ENCODE measurements around the gene CHADL.
"Not testable (repeated sequence)": the region's sequence is repeated elsewhere in the genome, so short reads cannot be mapped to it uniquely, and the experiment has no call there.

CHADL gene

DNA sequence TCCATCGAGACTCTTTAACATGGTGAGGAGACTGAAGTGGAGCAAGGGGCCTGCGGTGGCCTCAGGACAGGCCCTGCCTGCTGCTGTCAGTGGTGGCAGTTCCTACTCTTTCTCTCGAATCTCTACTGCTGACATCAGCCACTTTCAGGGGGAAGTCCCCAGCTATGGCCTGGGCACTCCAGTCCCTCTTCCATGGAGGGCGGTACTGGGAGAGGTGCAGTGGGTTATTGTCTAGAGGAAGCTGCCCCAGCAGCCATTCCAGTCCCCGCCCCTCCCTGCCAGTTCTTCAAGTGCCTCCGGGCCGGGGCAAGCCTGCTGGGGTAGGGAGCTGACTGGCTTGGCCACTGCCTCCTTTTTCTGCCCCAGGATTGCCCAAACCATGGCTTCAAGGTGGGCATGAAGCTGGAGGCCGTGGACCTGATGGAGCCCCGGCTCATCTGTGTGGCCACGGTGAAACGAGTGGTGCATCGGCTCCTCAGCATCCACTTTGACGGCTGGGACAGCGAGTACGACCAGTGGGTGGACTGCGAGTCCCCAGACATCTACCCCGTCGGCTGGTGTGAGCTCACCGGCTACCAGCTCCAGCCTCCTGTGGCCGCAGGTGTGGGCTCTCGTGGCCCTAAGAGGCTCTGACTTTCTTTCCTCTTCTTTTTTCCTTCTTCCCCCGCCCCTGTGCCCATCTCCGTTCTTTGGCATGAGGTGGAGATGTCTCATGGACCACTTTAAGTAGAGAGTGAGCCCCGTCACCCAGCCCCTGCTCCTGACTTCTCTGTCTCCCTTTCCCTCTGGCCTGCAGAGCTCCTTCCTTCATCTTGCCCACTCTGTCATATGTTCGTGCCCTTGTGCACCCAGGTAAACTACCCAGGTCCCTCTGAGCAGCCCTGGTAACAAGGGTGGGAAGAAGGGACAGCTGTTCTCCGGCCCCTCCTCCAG lies 13.7 kb downstream of the CHADL start:
- no peak for DNase-seq

DNA sequence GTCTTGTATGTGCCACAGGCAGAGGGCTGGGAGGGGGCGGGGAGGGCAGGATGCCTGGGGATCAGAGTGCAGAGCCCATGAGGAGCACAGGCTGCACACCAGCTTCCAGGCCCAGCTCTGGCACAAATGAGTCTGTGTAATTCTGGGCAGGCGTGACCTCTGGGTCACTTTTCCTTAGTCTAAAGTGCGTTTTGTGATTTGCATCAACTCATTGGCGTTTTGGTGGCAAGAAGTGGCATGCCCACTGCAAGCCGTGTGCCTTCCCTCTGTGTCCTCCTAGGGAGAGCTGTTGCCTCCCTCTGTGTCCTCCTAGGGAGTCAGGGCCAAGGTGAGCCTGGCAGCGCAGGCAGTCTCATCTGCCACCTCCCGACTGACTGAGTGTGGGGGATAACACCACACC lies 17.2 kb downstream of the CHADL start:
- no peak for DNase-seq

DNA sequence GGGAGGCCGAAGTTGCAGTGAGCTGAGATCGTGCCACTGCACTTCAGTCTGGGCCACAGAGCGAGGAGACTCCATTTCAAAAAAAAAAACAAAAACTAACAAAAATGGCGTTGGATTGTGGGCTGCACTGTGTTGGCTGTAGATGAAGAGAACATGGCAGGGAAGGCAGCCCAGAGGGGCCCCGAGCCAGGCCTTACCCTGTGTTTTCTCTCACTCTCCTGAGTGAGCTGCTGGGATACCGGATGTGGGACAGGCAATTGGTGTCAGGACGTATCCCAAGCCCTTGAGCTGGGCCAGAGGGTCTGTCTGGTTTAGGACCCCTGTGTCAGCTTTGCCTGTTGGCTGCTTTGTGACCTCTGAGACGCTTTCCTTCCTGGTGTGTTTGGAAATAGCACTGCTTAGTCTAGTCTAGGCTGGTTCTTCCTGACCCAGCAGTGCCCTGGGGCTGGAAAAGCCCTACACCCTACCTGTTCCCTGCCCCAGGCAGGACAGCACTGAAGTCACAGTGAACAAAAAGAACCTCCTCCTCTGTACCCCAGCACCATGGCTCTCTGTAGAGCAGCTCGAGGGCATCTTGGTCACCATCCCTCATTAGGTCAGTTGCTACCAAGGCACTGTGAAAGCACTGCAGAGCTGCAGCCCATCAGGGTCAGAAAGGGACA lies 17.8 kb downstream of the CHADL start:
- no peak for DNase-seq

DNA sequence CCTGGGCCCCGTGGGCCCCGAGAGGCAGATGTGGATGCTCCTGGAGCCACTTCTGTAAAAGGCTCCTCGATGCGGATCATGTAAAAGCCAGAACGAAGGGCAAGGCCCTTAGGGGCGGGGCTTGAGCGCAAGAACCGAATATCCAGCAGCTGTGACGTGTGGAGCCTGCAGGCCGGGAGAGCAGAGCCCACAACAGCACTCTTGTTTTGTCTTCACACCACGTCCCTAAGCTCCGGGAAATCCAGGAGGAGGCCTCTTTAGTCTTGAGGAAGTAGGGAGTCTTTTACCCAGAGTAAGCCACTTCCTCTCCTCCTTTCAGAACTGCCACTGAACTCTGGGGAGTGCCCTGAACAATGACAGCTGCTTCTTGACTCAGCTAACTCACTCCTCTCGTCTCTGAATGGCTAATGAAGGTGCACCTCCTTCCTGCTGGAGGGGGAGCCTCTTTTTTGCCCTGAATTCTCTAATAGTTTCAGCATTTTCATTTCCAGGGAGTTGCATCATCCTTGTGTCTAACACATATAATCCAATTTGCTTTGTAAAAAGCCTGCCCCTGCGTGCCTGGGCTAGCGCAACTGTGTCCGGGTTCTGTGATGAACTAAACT lies 23.1 kb downstream of the CHADL start:
- no peak for DNase-seq

DNA sequence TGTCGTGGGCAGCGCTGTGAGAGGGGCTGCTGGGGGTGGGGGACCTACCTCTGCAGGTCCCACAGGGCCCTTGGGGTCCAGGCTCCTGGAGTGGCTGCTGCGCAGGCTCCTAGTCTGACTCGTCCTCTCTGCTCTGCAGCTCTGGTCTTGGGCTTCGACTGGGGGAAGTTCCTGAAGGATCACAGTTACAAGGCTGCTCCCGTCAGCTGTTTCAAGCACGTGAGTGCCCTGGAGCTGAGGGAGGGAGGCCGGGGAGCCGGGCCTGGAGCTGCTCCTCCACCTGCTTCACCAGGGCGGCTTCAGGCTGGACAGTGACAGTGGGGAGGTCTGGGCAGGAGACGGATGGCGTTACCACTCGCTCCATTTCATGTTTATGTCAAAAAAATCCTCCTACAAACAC lies 23.7 kb downstream of the CHADL start:
- no peak for DNase-seq

DNA sequence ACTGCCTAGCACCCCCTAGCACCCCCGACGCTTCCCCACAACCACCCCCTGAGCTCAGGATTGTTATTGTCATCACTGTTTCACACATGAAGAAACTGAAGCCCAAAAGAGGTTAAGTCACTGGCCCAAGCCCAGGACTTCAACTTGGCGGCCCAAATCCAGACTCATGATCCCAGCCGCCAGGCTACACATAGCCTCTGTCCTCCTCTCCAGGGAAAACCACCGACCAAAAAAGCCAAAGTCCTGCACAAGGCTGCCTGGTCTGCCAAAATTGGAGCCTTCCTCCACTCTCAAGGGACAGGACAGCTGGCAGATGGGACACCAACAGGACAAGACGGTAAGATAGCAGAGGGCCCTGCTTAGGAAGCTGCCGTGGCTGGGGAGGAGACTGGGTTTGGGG lies 24.8 kb downstream of the CHADL start:
- no peak for DNase-seq

DNA sequence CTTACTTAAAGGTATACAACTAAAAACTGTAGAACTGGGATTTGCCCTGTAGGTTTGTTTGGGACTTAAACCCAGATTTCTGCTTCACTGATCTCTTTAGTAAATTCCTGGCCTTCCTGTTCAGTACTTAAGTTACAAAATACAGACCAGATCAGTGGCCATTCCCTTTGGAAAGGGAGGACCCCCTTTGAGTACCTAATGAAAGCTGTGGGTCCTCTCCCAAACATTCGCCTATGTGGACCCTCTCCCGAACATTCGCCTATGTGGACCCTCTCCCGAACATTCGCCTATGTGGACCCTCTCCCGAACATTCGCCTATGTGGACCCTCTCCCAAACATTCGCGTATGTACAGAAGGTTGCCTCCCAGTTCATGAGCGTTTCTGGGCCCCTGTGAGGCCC lies 25.3 kb downstream of the CHADL start:
- no peak for DNase-seq

DNA sequence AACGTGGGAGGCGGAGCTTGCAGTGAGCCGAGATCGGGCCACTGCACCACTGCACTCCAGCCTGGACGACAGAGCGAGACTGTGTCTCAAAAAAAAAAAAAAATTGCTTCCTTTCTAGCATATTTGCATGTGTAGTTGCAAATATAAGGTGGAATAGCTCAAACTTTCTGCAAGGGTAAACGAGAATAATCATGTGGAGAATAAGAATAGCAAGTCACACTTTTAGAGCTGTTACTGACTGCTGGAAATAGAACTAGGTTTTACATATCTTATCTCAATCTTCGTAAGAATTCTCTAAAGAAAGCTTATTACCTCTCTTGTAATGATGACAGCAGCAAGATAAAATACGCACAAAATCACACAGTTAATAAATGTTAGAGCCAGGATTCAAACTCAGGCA lies 34.0 kb downstream of the CHADL start:
- DNase-seq = no peak

DNA sequence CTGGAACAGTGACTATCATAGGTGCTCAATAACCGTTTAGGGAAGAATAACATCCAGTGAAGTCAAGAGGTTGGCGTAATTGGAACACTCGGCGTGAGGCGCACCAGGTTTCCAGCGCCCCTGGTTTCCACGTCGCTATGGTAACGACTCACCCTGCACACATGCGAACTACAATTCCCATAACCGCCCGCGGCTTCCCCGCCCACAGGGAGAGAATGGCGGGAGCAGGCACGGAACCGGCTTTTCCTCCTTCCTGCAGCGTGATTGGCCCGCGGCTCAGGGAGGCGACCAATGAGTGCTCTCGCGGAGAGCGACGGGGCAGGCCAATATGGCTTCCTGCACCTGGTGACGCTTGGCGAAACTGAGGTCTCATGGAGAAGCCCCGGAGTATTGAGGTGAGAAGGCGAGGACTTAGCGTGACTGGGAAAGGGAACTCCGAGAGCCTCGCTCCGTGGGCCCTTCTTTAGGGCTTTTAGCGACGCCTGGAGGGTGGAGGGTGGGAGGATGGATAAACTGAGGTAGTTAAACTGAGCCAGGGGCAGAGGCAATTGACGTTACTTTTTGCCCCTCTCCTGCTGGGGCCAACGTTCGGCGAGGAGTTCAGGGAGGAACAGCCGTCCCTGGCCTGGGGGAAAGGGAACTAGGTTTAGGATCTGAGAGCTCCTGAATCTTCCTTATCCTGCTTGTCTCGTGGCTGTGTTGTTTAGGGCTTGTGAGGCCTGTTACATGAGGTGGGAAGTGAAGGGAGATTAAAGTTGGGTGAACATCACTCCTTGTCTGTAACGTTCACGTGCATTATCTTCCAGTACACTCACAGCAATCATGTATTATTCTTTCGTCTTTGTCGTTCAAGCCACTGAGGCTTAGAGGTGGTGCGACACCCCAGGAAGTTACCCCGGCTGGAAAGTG lies 35.5 kb downstream of the CHADL start, which contains the start of gene L3MBTL2:
Gene L3MBTL2 (plus strand): TSS at position 321 of the 909 bp plus-strand sequence. CDS start 51 bp downstream, at position 372.
- peak; percentile 96 for DNase-seq

DNA sequence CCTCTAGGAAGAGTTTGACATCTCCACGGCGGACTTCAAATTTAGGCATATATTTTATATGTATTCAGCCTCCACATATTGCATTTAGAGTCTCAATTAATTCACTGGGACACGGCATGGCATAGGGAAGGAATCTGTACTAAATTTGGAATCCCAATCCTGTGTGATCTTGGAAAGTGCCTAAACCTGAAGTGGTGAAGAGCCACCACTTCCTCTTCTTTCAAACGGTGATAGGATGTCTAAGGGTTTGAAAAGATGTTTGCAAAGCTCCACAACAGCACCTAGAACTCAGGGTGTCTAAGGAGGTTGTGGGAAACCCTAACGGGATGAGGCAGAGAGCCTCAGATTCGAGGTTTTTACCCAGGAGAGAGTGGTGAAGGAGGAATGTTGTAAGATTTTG lies 36.7 kb downstream of the CHADL start:
- DNase-seq = no peak

DNA sequence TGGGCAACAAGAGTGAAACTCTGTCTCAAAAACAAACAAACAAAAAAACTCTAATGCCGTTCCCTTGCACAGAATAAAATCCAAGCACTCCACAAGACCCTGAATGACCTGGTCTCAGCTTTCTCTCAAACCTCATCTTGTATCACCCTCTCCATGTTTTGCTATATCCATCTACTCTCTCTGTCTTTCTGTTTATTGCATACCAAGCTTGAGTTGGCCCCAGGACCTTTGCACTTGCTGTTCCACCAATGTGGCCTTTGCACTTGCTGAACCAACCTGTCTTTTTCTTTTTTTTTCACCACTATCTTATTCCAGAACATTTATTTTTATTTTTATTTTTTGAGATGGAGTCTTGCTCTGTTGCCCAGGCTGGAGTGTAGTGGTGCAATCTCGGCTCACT lies 37.6 kb downstream of the CHADL start:
- DNase-seq = no peak

DNA sequence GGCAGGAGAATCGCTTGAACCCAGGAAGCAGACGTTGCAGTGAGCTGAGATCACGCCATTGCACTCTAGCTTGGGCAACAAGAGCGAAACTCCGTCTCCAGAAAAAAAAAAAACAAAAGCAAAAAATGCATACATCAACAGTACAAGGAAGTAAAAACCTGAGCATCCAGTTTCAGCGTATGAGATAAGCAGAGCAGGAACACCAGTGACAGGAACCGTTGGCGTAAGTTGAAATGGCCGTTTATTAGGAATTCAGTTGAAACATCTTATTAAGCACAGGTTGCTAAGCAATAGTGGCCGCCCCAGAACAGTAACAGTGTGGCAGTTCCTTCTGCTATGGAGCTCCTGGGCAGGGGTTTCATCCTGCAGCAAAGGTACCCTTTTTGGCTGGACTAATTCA lies 39.6 kb downstream of the CHADL start:
- no peak for DNase-seq

DNA sequence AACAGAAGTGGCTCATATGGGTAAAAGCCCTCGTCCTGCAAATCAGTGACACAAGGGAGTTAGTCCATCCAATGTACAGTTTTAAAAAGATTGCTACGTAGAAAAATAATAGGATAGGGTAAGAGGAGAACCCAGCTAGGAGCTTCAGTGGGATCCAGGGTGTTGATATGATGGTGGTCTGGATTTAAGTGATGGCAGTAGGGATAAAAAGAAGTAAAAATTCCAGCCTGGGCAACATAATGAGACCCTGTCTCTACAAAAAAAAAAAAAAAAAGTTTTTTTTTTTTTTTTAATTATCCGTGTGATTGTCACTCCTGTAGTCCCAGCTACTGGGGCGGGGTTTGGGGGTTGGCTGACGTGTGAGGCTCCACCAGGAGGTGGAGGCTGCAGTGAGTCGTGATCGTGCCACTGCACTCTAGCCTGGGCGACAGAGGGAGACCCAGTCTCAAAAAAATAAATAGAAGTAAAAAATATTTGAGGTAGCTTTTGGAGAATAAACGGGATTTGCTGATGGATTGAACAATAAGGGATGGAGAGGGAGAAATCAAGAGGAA lies 42.6 kb downstream of the CHADL start:
- DNase-seq = peak; percentile 22

DNA sequence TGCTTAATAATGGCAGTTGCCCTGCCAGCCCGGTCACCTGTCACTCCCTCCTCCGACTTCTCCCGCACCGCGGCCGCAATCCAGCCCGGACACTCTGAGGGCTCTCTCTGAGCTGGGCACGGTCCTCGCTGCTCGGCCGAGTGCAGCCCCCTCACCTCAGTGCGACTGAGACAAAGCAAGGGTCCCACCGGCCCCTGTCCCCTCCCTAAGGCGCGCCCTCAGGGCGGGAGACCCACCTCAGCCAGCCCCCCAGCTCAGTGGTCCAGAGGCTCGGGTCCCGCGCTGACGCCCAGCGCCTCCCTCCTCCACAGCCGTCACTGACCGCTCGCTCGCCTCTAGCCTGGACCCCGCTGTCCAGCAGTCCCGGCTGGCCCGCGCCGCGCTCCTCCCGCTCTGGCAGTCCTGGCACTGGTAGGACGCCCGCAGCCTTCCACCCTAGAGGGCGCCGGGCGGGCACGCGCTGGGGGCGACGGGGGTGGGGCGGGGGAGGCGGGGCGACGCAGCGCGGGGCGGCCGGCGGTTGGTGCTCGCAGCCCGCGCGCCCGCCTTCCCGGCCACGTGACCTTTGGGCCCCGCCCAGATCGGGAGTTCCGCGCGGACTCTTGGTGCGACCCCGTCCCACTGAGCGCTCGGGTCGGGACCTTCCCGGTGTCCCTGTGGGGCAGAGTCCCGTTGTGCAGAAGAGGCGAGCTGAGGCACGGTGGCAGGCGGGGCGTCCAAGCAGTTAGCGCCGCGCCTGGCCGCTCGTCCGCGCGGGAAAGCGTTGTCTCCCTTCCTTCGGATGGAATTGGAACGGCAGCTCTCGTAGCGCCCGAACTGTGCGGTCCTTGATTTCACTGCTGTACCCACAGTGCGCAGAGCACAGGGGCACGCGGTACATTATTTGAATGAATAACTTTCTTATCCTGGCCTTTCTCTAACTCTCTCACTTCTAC lies 43.4 kb downstream of the CHADL start:
- peak; percentile 77 for DNase-seq

DNA sequence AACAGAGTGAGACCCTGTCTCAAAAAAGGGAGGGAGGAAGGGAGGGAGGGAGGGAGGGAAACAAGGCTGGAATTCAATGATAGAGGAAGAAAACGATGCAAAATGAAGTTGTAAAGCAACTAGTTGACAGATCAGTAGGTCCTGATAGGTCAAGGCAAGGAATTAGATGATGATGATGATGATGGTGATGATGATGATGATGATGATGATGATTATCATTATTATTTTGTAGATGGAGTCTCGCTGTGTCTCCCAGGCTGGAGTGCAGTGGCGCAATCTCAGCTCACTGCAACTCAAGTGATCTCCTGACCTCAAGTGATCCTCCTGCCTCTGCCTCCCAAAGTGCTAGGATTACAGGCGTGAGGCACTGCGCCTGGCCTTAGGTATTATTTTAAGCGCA lies 46.9 kb downstream of the CHADL start:
- DNase-seq = no peak

DNA sequence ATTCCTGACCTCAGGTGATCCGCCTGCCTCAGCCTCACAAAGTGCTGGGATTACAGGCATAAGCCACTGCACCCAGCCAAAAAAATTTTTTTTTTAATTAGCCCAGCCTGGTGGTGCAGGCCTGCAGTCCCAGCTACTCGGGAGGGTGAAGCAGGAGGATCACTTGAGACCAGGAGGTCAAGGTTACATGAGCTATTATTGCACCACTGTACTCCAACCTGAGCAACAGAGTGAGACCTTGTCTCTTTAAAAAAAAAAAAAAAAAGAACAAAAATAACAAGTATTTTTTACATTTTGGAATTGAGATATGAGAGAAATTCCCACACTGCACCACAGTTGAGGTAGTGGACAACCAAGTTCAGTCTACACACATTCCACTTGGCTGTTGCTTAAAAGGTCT lies 49.3 kb downstream of the CHADL start:
- DNase-seq = no peak

DNA sequence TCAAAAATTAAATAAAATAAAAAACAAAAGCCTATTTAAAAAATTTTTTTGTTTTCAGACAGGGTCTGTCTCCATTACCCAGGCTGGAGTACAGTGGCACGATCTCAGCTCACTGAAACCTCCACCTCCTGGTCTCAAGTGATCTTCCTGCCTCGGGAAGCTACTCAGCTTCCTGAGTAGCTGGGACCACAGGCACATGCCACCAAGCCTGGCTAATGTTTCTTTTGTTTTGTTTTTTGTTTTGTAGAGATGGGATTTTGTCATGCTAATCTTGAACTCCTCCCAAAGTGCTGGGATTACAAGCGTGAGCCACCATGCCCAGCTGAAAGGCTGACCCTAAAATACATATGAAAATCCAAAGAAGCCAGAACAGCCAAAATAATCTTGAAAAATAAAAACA lies 56.1 kb downstream of the CHADL start:
- no peak for DNase-seq

DNA sequence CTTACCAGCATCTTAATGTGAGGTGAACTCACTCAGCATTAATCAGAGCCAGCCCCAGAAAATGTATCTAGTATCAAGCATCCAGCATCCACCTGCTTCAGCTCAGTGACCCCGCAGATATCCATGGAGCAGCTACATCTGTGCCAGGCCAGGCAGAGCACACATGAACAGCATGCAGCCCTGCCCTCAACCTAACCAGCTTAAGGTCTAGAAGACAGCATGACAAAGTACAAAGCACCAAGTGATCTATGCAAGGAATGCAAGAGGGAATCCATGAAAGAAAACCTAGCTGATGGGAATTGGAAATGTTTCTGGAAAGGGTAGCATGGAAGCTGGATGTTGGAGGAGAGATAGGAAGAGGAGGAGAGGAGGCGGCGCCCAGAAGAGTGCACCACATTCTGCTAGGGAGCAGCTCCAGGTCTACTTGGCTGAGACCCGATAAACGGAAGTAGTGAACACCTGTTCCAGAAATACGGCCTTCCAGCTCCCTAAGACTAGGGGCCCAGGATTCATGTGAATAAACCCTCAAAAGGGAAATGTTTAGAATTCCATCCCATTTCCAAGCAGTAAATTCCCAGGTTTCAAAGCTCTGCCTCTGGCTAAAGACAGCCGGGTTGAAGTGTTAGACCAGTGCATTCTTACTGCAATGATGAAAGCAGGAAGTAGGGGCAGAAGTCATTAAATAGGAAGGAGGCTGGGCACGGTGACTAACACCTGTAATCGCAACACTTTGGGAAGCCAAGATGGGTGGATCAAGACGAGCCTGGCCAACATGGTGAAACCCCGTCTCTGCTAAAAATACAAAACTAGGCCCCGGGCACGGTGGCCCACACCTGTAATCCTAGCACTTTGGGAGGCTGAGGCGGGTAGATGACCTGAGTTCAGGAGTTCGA lies 59.1 kb downstream of the CHADL start:
- no peak for DNase-seq

DNA sequence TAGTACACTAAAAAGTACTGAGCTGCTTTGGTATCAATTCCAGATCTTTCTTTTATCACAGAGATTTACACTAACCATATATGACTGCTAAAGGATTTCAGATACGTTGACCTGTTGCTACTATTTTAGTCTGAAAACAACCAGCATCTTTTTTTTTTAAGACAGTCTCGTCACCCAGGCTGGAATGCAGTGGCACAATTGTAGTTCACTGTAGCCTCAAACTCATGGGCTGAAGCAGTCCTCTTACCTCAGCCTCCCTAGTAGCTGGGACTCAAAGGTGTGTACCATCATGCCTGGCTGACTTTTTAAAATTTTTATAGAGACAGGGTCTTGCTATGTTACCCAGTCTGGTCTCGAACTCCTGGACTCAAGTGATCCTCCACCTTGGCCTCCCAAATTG lies 59.8 kb downstream of the CHADL start:
- DNase-seq = no peak

DNA sequence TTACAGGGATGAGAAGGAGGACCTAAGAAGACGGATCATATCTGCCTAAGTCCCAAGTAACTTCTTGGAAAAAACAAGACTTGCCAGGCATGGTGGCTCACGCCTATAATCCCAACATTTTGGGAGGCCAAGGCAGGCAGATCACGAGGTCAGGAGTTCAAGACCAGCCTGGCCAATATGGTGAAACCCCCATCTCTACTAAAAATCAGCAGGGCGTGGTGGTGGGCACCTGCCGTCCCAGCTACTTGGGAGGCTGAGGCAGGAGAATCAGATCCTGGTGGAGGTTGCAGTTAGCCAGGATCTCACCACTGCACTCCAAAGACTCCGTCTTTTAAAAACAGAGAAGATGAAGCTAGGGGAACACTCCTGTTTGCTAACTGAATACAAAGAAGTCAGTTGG lies 60.4 kb downstream of the CHADL start:
- not testable (repeated sequence) for DNase-seq

All from activated effector memory CD4-positive, alpha-beta T cell treated with Interleukin-2 at 50 U/mL for 16 hours (primary cell).